Bone marrow (tissue), 2 donors: ENCODE measurements around the gene KRABD2.
"Not testable (repeated sequence)": the region's sequence is repeated elsewhere in the genome, so short reads cannot be mapped to it uniquely, and the experiment has no call there.

Experiments used
- DNase-seq, 2 donors: peaks; one replicate each; lab custom pipeline; 2025; lab: John Stamatoyannopoulos, UW

Gene KRABD2

DNA sequence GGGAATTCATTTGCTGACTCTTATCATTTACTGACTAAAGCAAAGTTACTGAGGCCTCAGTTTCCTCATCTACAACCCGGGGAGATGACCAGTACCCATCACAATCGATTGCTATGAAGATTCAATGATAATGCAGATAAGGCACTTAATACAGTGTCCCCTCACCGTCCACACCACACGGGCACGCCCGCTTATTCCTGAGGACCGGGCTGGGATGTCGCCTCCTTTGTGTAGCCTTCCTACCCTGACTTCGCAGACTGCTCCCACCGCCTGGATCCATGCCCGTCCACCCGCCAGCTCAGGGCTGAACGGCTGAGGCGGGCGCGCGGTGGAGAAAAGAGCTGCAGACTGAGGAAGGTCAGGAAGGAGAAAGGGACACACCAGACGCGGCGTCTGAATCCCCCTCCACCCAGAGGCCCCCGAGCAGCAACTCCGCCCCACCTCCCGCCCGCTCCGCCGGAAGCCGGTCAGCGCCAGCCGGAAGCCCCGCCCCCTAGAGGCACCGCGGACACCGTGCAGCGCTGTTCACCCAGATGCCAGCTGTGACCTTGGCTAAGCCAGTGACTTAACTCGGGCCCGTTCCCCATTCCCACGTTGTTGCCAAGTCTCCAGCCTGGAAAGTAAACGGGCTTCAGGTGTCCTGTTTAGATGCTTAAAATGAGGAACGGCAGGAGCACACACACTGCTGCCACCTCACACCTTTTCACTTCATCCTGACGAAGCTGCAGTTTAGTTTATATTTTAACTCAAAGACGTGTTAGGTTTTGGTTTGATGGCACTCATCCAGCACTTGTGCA lies at the start of gene KRABD2:
Gene KRABD2, minus strand, starts transcription at position 434 of the 797 bp plus-strand sequence.
- DNase-seq = peak; percentile 65 to 84

DNA sequence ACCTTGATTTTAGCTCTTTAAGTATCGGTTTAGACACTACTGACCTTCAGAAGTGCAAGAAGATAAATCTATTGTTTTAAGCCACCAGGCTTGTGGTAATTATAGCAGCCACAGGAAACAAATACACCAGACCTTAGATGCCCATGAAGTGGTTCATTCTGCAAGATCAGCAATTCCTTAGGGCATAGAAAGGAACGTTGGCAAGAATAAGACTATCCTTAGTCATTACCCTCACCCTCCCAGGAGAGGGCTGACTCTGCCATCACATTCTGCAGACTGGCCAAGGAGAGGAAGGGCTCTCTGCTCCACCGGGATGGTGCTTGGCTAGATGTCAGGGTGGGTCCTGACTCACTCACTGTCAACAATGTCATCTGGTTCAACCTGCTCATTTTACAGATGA lies 45.1 kb upstream of the KRABD2 start:
- no peak for DNase-seq

DNA sequence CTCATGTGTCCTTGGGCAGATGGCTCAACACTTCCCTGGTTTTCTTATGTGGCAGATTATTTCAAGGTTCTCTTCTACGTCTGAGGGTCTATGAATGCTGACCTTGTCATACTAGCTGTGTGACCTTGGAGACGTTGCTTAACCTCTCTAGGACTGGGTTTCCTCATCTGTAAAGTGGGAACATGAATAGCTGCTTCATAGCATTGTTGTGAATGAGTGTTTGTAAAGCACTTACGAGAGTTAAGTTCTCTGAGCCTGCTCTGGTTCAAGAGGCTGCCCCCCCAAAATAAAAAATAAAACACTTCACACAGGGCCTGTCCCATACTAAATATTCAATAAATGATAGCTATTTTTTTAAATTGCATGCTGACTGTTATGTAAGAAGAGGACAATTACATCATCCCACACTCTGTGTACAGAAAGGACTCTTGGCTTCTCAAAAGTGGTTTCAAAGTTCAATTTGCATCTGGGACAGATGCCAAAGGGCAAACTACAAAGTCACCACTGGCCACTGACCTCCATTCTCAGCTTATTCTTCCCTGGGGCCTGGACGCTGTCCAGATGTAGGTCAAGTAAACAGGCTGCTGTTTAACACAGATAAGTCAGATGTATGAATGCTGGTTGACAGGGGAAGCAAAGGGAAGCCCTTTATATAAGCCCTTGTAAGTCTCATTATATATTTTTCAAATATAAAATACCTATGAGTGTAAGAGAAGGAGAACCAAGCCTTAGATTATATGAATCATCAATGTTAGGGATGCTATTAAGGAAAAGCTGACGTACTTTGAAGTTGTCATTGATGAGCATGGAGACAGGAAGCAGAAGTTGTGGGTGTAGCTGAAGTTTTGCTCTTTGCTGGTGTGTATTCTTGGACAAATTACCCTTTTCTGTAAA lies 43.8 kb upstream of the KRABD2 start:
- DNase-seq = peak; percentile 18 to 51

DNA sequence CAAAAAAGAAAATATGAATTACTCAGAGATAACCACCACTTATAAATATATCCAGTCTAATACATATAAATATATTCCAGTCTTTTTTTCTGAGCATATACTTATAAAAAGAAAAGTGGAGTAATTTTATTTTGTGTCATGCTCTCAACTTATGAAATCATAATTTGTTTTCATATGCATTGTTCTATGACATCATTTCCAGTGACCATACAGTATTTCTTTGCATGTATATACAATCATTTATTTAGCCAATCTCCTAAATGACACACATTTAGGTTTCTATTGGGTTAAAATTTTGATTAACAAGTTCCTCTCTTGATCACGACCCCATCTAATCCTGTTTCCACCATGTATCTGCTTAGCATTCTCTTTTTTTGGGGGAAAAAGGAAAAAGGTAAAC lies 42.8 kb upstream of the KRABD2 start:
- DNase-seq = no peak

DNA sequence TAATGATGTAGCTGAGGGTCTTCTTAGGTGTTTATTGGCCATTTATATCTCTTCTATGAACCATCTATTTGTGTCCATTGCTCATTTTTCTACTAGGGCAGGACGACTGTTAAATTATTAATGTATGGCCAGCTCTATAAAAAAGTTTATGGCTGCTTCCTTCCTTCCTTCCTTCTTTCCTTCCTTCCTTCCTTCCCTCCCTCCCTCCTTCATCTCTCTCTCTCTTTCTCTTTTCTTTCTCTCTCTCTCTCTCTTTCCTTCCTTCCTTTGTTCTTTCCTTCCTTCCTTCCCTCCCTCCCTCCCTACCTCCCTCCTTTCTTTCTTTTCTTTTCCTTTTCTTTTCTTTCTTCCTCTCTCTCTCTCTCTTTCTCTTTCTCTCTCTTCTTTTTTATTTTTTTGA lies 42.0 kb upstream of the KRABD2 start:
- no peak for DNase-seq

DNA sequence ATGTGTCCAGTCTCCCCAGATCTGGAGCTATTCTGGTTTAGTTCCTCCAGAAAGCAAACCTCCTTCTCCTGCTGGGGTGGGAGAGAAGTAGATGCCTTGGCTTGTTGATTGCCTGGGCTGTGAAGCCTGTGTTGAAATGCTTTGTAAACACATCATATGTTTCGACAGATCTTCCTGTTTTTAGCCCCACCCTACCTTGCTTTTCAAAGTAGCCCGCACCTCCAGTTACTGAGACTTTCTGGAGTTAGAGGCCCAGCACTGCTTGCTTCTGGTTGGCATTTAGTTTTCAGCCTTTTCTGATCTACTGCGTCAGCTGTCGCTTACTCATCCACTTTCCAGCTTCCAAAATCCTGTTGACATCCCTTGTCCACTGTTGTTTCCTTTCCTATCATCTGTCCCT lies 41.3 kb upstream of the KRABD2 start:
- no peak for DNase-seq

DNA sequence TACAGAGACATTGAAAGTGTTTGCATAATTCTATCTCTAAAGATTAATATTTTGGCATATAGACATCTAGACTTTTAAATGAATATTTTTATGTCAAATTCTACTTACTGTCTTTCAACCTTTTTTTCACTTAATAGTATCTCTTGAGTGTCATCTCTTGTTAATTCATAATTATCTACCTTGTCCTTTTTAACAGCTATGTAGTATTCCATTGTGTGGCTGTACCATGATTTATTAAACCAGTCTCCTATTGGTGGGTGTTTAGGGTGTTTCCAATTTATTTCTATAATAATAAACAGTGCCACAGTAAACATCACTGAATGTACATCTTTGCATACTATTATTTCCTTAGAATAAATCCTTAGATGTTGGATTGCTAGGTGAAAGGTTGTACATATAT lies 37.4 kb upstream of the KRABD2 start:
- no peak for DNase-seq

DNA sequence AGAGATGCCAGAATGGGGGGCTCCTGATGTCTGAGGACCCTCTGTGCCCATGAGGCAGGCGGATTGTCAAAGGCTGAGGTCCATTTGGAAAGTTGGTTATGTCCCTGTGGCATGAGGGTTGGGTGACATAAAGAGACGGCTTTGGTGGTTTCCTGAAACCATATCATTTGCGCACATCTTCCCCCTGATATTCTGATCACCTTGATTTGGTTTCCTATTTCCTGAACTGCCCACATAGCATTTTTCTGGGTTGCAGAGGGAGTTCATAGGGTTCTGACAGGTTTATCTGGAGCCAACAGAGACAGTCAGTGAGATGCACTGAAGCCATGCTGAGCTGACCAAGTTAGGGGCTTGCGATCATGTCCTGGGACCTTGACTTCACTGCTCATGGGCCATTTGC lies 36.8 kb upstream of the KRABD2 start:
- DNase-seq = no peak

DNA sequence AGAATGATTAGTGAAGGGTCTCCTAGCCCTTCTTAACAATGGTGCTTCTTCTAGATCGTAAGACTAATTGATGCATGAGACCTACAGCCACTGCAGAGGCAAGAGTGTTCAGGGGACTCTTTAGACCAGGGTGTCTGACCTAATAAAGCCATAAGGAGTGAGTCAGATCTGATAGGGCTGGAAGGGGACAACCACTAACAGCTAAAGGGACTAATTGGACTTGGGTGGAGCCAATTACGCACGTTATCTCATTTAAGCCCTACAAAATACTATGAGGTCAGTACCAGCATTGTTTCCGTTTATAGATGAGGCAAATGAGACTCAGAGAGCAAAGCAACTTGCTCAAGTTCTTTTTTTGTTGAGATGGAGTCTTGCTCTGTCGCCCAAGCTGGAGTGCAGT lies 35.6 kb upstream of the KRABD2 start:
- DNase-seq = no peak

DNA sequence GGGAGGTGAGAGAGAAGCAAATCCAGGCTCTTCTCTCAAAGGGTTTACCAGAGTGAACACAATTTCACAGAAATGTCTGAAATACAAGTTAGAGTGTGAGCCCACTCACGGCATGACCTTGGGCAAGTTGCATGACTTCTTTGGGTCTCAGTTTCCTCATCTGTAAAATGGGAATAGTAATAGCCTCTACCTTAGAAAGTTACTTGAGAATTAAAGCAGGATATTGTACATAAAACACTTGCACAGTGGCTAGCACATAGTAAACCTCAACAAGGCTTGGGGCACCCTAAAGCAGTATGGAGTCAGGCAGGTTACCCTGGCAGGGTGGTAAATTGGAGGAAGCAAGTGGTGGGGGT lies 34.4 kb upstream of the KRABD2 start:
- DNase-seq = no peak

DNA sequence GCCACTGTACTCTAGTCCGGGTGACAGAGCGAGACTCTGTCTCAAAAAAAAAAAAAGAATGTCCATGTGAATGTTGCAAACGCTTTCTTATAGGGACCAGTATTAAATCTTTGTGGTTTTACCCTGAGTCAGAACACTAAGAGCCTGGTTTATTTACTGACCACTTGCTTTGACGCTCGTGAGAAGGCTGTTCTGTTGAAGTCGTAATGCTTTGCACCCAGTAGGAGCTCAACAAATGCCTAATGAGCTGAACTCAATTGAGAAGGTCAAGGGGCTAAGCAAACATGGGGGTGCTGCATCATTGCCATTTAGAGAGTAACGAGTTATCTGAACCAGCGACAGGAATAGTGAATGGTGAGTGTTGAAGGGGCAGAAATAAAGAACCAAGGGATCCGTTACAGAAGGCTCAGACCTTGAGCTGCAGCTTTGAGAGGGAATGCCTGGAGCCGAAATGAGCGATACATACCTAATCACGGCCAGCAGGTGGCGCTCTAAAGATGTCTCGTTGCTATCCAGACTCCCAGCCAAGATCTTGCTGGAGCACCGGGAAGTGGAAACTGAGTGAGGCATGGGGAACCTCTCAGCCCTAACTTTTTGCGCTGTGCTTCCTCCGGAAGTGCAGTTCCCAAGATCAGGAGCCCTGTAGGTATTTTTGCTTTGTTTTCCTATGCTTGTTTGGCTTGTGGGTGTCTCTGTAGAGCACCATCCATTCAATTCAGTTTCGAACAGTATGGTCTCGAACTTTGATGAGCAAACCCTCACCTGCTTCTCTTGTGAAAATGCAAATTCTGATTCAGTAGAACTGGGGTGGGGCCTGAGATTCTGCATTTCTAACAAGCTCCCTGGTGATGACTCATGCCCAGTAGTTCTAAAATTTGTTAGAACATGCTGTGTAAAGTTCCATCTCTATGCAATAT lies 33.7 kb upstream of the KRABD2 start:
- peak; percentile 66 to 68 for DNase-seq

DNA sequence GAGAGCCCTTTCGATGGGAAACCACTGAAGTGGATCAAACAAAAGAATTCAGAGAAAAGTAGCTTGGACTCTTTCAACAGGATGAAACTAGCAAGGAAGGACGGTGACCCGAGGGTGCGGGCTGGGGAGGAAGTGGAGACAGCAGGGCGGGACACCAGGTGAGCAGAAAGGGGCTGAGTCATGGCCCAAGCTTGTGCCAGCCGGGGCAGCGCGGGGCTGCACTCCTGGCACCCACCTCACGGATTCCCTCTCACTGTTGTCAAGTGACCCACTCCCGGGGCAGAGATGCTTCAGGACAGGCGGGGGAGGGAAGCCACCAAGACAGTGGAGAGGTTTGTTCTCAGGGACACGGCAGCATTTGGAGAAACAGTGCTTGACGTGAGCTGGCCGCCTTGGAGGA lies 31.9 kb upstream of the KRABD2 start:
- no peak for DNase-seq

DNA sequence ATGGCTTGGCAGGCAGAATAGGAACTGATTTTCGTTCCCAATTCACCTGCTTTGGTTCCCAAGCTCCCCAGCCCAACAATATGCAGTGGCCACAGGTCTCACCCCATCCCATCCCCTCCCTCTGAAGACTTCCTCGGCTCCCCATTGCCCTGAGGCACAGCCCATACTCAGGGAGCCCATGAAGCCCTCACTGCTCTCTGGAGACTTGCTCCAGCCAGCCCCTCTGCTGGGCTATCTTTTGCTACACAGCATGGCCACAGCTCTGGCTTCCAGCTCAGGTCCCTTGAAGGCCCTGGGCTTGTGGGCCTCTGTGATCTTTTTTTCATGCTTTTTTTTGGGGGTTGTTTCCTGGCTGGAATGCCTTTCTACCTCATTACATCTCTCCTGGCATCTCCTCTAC lies 29.7 kb upstream of the KRABD2 start:
- no peak for DNase-seq

DNA sequence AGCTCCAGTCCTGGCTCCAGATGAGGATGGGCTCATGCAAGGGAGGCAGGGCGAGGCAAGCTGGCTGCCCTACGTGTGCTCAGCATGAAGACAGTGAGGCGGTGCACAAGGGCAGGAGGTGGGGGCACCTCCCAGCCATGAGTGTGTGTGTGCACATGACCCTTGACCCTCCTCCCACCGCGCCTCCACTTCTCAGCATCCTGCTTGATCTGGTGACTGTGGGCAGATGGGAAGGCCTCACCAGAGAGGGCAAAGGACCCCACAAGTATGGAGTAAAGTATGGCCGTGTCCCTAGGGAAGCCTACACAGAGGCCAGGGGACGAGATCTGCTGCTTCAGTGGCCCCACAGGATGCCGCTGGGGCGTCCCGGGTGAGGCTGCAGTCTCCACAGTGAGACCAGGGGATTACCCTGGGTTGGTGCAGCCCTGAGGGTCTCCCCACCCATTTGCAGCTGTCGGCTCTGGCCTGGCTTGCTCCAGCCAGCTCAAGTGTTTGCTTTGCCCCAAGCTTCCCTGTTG lies 29.1 kb upstream of the KRABD2 start:
- no peak for DNase-seq

DNA sequence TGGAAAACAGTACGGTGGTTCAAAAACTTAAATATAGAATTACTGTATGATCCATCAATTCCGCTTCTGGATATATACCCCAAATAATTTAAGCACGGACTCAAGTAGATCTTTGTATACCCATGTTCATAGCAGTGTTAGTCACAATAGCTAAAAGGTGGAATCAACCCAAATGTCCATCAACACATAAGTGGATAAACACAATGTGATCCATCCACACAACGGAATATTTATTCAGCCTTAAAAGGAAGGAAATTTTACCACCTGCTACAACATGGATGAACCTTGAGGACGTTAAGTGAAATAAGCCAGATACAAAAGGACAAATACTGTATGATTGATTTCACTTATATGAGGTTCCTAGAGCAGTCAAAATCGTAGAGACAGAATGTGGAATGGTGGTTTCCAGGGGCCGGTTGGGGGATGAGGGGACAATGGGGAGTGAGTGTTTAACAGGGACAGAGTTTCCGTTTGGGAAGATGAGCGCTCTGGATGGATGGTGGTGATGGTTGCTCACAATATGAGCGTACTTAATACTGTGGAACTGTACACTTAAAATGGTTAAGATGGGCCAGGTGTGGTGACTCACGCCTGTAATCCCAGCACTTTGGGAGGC lies 26.5 kb upstream of the KRABD2 start:
- no peak for DNase-seq

DNA sequence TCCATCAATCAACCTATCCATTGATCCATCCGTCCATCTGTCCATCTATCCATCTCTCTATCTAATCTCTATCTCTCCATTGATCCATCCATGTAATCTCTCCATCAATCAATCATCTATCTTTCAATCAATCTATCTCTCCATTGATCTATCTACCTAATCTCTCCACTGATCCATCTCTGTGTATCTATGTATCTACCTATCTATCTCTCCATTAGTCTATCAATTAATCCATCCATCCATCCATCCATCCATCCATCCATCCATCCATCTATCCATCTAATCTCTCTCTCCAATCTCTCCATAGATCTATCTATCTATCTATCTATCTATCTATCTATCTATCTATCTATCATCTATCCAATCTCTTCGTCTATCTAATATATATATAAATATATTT lies 24.6 kb upstream of the KRABD2 start:
- DNase-seq = no peak

DNA sequence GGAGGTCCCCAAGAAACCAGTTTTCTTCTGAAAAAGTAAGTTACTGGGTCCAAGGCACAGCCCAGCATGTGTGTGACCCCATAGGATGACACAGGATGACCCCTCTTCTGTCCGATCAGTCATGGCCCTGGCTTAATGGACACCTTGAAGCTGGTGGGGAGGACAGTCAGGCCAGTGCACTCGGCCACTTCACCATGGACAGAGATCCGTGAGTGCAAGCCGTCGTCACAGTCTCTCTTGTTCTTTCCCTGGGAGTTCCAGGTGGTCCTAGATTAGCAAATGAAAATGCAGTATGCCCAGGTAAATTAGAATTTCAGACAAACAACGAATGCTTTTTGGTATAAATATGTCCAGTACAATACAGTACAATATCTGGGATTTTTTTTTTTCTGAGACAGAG lies 22.5 kb upstream of the KRABD2 start:
- DNase-seq = no peak

DNA sequence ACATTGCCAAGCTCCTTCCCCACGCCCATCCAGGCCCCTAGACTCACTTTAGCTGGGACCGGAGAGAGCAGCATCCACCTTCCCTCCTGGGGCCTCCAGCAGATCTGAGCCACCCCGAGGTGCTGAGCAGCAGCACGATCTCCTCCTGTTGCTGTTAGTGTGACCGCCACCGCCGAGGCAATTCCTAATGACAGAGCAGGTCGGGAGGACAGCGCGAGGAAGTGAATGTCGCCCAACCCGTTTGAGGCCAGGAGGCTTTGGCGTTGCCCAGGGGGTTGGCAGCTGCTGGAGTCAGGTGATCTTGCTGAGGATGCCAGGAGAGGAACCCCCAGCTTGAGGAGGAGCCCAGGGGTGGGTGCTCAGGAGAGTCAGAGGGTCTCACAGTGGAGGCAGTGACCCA lies 21.1 kb upstream of the KRABD2 start, which contains the start of gene RNF222:
Gene RNF222, minus strand, starts transcription at position 192 of the 400 bp plus-strand sequence. CDS start 4,366 bp downstream, outside the sequence.
- DNase-seq = no peak

DNA sequence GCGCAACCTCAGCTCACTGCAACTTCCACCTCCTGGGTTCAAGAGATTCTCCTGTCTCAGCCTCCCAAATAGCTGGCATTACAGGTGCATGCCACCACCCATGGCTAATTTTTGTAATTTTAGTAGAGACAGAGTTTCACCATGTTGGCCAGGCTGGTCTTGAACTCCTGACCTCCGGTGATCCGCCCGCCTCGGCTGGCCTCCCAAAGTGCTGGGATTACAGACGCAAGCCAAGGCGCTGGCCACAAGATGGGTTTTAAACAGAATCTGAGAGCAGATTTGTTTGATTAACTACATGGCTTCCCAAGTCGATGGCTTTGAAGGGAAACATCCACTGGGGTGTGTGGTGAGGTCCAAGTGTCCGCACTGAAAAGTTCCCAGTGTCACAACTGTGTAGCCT lies 18.0 kb upstream of the KRABD2 start:
- not testable (repeated sequence) for DNase-seq

DNA sequence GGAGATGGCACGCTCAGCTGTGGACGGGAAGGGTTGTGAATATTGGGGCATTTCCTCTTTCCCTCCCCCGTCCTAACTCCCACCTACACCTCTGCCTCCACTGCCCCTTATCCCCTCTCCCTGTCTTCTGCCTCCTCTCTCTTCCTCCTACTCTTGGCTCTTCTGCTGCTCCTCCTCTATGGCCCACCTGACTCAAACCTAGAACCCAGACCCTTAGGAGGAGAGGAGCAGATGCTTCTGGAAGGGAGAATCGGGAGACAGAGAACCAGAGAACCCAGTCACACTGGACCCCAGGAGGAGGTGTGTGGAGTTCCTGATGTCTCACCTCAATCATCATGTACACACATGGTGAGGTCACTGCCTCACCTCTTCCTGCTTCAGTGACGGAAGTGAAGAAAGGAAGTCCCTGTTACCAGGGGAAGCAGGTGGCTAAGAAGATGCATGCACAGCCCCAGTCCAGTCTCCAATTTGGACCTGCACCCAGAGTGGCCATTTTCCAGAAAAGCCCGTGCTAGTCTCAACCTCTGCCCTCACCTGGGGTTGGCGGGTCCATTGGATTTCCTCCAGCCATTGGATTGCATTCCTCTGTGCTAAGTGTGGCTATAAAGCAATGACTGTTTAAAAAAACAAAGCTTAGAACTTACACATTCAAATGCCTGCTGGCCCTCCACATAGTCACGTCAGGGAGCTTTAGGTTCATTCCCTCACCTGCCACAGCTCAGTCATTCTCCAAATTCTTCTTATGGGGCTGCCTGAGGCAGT lies 17.1 kb upstream of the KRABD2 start:
- DNase-seq = no peak
